Activated naive CD4-positive, alpha-beta T cell treated with Interleukin-2 at 50 U/mL for 16 hours (primary cell): ENCODE results near the gene C14orf119.

Experiments
- DNase-seq: peaks from one replicate; pipeline ENCODE4 v3.0.0-alpha.2; 2020

C14orf119 gene

GRCh38 chr14:23112359-23113178, 17.3 kb downstream of the C14orf119 start:
- DNase-seq, result no peak

DNA sequence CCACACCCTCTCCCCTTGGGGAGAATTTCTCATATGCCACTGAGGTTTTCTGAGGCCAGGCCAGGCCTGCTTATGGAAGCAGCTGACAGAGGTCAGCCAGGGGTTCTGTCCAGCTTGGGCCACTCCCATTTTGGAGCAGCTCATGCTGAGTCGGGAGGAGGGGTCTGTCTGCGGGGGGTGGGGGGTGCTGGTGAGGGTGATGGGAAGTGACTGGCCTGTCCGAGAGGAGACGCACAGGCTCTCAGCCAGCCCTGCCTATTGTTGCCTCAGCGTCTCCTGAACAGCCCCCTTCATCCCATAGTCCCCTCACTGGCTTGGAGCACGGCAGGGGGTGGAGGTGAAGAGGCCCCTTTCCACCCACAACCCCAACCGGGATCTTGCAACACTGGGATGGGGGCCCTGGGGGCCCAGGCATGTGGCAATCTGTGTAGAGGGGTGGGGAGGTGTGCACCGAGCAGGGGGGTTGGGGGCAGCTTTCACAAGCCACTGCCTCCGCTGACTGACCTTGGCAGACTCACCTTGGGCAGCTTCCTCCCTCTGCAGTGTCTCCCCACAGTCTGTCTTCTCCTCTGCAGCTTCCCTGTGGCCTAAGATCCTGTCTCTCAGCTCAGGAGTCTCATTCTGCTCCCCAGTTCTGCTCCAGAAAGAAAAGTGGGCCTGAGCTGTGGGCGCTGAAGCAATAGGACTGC, 18.3 kb downstream of the C14orf119 start:
- DNase-seq, result no peak

- no peak for DNase-seq
Observed at GRCh38 chr14:23114120-23114458, 18.8 kb downstream of the C14orf119 start.

DNA sequence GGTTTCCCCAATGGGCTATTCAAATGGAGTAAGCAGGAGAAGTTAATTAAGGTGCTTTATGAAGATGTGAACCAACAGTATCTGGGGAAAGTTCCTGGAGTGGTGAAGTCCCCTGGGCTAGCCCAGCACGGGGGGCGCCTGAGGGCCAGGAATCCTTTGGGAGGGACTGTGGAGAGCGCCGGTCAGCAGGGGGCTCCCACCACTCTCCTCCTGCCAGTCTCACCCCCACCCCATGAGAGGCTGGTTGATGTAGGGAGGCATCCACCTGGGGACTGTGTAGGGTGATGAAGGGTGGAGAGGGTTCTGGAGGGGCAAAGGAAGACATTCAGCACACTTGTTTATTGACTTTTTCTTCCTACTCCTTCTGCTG, 19.3 kb downstream of the C14orf119 start:
- DNase-seq, result no peak

DNA sequence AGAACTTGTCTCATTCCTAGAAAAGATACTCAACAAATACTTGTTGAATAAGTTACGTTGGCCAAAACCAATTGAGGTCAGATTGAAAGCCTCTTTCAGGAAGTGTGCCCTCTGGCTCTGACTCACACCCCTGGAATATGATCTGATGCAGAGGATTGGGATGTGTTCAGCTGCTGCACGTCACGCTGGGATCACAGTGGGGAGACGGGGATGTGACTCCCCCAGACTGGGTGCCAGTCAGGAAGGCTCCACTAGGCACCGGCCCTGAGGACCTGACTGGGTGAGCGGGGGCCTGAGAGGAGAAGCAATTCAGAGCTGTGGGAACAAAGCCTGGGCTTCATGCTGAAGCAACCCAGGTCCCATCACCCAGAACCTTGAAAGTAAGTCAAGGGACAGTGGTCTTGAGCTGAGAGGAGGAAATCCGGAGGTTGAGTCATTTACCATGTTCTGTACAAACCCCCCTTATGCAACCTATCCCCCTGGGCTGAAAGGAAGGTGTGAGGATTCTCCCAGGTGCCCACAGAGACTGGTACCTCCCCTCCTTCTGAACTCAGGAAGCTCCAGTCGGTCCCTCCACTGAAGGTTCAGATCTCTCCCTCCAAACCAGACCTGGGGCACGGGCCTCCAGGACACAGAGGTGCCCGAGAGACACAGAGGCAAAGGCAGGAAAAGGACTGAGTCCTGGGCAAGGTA, 19.9 kb downstream of the C14orf119 start:
- DNase-seq, result no peak

DNA sequence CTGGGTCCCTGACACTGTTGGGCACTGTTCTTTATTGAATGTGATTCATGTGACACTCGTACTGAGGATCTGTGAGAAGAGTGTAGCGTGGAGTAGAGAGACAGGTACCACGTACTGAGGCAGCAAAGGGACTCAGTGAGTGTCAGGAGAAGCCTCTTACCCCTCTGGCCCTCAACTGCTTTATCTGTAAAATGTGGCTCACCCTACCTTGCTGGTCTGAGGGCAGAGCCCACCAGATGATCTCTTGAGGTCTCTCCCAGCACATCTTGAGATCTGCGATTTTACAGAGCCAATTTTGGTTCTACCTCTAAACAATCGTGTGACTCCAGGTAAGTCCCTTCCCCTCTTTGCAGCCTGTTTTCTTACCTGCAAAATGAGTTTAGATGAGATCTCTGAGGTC, 20.6 kb downstream of the C14orf119 start:
- DNase-seq, result no peak

DNA sequence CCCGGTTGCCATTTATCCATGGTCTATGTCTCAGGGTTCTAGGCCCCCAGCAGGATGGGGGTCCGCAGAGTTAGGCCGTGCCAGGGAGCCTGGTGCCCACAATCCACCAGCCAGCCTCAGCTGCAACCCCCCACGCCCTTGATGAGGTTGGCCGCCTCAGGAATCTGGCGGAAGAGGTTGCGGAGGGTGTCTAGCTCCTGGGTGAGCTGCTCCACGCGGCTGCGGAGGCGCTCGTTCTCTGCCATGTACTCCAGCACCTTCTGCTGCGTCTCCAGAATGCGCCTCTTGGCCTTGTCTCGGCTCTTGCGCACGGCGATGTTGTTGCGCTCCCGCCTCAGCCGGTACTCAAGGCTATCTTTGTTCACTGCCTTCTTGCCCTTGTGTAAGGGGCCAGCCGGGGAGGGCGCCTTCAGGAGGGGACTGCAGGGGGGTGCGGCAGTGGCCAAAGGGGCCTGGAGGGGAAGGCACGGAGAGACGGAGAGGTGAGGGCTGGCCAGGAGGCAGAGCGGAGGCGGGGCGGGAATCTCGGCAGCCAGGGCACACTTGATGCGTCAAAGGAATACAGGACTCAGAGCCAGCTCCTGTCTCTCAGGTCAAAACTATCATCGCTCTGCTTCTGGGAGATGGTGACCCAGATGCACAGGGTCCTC, 22.2 kb downstream of the C14orf119 start:
- no peak for DNase-seq

- no peak for DNase-seq
Observed at GRCh38 chr14:23118506-23119362, 23.4 kb downstream of the C14orf119 start, which contains the start of gene CEBPE. Gene CEBPE (minus strand): TSS chr14:23119255. CDS start chr14:23119091, 164 bp downstream.

GRCh38 chr14:23119363-23120327, 24.3 kb downstream of the C14orf119 start:
- DNase-seq, result peak; percentile 21

DNA sequence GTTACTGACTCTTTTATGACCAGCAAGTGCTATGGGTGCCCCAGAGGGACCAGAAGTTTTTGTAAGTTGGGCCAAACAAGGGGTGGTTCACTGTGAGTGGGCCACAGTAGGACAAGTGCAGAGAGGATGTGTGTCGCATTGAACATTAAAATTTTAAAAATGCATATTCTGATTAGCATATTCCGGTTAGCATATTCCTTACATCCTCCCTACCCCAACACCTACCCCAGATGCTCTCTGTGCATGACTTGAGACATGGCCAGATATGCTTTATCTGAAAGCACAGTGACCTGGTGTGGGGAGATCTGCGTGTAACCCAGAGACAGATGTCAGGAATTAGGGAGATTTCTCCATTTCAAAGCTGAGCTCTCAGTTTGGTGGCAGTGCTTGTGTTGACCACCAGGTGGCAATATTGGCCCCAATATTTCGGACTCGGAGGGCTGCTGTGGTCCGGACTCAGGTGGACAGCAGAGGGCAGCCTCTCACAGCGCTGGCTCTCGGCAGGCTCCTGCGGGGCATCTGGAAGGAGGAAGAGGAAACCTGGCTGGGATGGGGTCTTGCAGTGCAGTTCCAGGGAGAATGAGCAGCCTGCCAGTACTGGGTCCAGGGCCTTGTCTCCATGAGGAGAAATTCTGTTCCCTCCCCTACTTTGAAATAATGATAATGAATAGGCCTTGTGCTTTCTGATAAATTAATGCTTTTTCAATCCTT, 25.4 kb downstream of the C14orf119 start:
- peak; percentile 81 for DNase-seq

- DNase-seq, result no peak
Observed at GRCh38 chr14:23121361-23121771, 26.1 kb downstream of the C14orf119 start.

- no peak for DNase-seq
Observed at GRCh38 chr14:23122086-23122485, 26.8 kb downstream of the C14orf119 start.

- DNase-seq, result no peak
Observed at GRCh38 chr14:23123419-23123818, 28.1 kb downstream of the C14orf119 start.

DNA sequence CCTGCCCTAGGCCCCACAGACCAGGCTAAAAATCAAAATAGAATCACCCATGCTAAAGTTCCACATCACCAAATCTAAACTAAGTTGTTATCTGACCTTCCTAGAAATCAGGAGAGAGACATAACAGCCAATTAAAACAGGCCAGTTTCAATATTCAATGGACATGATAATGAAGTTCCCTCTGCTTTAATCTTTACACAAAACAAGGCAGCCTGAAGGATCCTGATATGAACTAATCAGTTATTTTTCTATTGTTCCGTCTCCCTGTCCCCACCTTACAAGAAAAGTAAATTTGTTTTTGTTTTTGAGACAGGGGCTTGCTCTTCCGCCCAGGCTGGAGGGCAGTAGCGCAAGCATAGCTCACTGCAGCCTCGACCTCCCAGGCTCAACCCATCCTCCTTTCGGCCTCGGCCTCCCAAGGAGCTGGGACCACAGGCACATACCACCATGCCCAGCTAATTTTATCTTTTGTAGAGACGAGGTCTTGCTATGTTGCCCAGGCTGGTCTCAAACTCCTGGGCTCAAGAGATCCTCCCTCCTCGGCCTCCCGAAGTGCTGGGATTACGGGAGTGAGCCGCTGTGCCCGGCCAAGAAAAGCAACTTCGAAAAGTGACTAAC, 29.1 kb downstream of the C14orf119 start:
- no peak for DNase-seq

- no peak for DNase-seq
Observed at GRCh38 chr14:23125011-23125410, 29.7 kb downstream of the C14orf119 start.

DNA sequence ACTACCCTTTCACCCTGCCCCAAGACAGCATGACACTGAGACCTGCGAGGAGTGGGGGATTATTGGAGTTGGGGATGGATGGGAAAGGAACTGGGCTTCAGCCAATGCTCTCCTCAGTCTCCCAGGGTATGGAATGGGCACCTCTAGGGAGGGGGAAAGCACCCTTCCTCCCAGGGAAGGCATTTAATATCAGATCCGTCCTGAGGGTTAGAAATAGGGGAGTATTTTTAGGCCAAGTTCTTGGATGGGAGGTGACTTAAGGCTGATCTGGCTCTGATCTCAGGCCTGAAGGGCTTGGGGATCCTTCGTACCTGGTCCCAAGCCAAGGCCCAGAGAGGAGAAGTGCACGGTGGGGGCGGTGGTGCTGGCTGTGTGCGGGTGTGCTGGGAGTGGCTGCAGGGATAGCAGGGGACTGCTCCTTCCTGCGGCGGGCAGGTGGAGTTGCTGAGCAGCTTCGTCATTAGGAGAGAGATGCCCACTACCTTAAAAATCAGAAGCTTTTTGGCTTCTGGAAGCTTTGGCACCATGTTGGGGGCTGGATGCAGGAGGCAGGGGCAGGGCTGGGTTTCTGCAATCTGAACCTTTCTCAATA, 30.7 kb downstream of the C14orf119 start:
- DNase-seq, result no peak

GRCh38 chr14:23126548-23127278, 31.4 kb downstream of the C14orf119 start:
- no peak for DNase-seq

- no peak for DNase-seq
Observed at GRCh38 chr14:23127861-23128260, 32.6 kb downstream of the C14orf119 start.
